Sigmoid colon (tissue), 7 donors: Measurements from ENCODE around the gene SKOR2. TPM values are rescaled to one million over a fixed set of nuclear protein-coding genes. Genes with fewer than 3 reads are reported as not detected.

Source experiments
- DNase-seq: peaks from one replicate; pipeline ENCODE4 v3.0.0-alpha.2; 2019
- H3K27ac ChIP-seq, 4 donors: fragments of 200-600 bp; sonication (generic); one replicate each; pipeline ENCODE4 v1.5.1; 2016 to 2019; ENCODE audit warnings: mild to moderate bottlenecking in 1 of 4
- H3K27me3 ChIP-seq, 3 donors: fragments of 200-600 bp; sonication (generic); one replicate each; pipeline ENCODE4 v1.5.1; 2019; ENCODE audit warnings: mild to moderate bottlenecking in 1 of 3
- H3K36me3 ChIP-seq, 4 donors: fragments of 200-600 bp; sonication (generic); one replicate each; pipeline ENCODE4 v1.5.1; 2016 to 2019
- H3K4me1 ChIP-seq, 4 donors: fragments of 200-600 bp; sonication (generic); one replicate each; pipeline ENCODE4 v1.5.1; 2017 to 2019
- H3K4me3 ChIP-seq, 4 donors: fragments of 200-600 bp; sonication (generic); one replicate each; pipeline ENCODE4 v1.5.1; 2017 to 2019; ENCODE audit warnings: mild to moderate bottlenecking in 2 of 4, moderate library complexity in 1 of 4
- H3K9me3 ChIP-seq, 4 donors: fragments of 200-600 bp in 3 of 4; sonication (generic) in 3 of 4; one replicate each; pipeline versions ENCODE4 v1.5.1 to v1.6.1; 2013 to 2019
- CTCF ChIP-seq, 4 experiments: fragments of 450-650 bp in 3 of 4; fragments of 200-600 bp in 1 of 4; IDR thresholded peaks; one replicate each; pipeline ENCODE4 v1.5.1; 2016 to 2019; ENCODE audit warnings: antibody characterized with exemption in 4 of 4, mild to moderate bottlenecking in 3 of 4, moderate library complexity in 2 of 4
- EP300 ChIP-seq, 4 donors: sonication (generic); formaldehyde crosslinking; IDR thresholded peaks; one replicate each; pipeline ENCODE4 v1.6.1; 2017; ENCODE audit warnings: antibody characterized with exemption in 4 of 4
- POLR2A ChIP-seq, 2 donors: fragments of 450-650 bp; IDR thresholded peaks; one replicate each; pipeline ENCODE4 v1.6.1; 2016; ENCODE audit warnings: antibody characterized with exemption in 2 of 2, mild to moderate bottlenecking in 2 of 2, moderate library complexity in 2 of 2
- POLR2AphosphoS5 ChIP-seq, 4 donors: sonication (generic); formaldehyde crosslinking; IDR thresholded peaks; one replicate each; pipeline ENCODE4 v1.6.1; 2017; ENCODE audit warnings: antibody characterized with exemption in 4 of 4
- WGBS, 2 donors: extraction: QIAGEN DNeasy Blood & Tissue Kit; methylation state at CpG; one replicate each; pipeline ENCODE4 v1.1.7; 2013; 5-methylcytosine and 5-hydroxymethylcytosine counted together
- intact Hi-C: fragments of 100-400 bp; cut with DNase I; formaldehyde crosslinking; loops from one replicate; pipeline ENCODE4 v1.15.1; 2023
- polyA plus RNA-seq, 3 donors: library from polyadenylated mRNA; stranded (reverse); fragments of 200-250 nt; gene quantifications; one replicate each; pipeline ENCODE4 v1.2.3, GENCODE V29; 2013
- total RNA-seq, 4 donors: library from RNA; depleted of rRNA; stranded (reverse); fragments of >200 nt; gene quantifications; one replicate each; pipeline ENCODE4 v1.1.0, GENCODE V29; 2016
- donor health status: healthy with polysubstance abuse.
- donor health status: Bipolar disorder and iron deficiency.
- donor health status: healthy.

Gene SKOR2
- total and polyA plus RNA-seq, 7 donors, result not detected

DNA sequence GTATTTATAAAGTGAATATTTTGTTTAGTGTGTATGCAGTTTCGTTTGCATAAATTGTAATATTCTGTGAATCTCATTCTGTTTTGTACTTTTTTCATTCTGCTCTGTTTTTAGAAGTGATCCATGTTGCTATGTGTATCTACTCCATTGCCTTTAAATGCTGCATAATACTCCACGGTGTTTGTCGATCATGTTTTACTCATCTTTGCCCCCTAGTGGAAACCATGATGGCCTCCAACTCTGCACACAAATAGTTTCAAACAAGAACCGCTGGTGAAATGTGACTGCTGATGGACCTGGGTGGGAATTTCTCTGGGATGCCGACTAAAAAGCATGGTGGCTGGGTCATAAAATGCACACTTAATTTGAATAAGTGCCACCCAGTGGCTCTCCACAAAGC, 32.0 kb upstream of the SKOR2 start:
- Histone ChIP-seq H3K36me3 (no peaks in the 10 kb centered on the region), H3K27me3 (peaks cover 0 to 3% (median 0%) of the 10 kb centered on the region in 3 donors), H3K4me3 (no peak overlapping the region), H3K4me1 (no peaks in the 10 kb centered on the region), H3K9me3 (no peaks in the 10 kb centered on the region), H3K27ac (no peak overlapping the region)
- intact Hi-C loops, result no loop called here
- WGBS, 2 donors, result 35 to 47% methylated on average over 5 of the region's 5 CpGs
- DNase-seq, result no peak
- no peak for TF ChIP-seq POLR2AphosphoS5 (IDR thresholded peaks at IDR 0.05)
- no peak for TF ChIP-seq POLR2A (IDR thresholded peaks at IDR 0.05)
- no peak for TF ChIP-seq EP300 (IDR thresholded peaks at IDR 0.05)
- no peak for TF ChIP-seq CTCF (IDR thresholded peaks at IDR 0.05)

- Histone ChIP-seq H3K27me3 (peaks cover 0 to 11% (median 0%) of the 10 kb centered on the region in 3 donors), H3K36me3 (no peaks in the 10 kb centered on the region), H3K9me3 (peaks cover 0 to 2% (median 0%) of the 10 kb centered on the region in 4 donors), H3K4me3 (no peak overlapping the region), H3K4me1 (no peaks in the 10 kb centered on the region), H3K27ac (no peak overlapping the region)
- 47 to 58% methylated on average over 3 of the region's 3 CpGs for WGBS, 2 donors
- TF ChIP-seq CTCF (IDR thresholded peaks at IDR 0.05) (no peak), POLR2AphosphoS5 (IDR thresholded peaks at IDR 0.05) (no peak), POLR2A (IDR thresholded peaks at IDR 0.05) (no peak), EP300 (IDR thresholded peaks at IDR 0.05) (no peak)
- intact Hi-C loops, result no loop called here
- DNase-seq, result no peak
These were observed 28.7 kb upstream of the SKOR2 start for GRCh38 chr18:47280121-47280520.

DNA sequence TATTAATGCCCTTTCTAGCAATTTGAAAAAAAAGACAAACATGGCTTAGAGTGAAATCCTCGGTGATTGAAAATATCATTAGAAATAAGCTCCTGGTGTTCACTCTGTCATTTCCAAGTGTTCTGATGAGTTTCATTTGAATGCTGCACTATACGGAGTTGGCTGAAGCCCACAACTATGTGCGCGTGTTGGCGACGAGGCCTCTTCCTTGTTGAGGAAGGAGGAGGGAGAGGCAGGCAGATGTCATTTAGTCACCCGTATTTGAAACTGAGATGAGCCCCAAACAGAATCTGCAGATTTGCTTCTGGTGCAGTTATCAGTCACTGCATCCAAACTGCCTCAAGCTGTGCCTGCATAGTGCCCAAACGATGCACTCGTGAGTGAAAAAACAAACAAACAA, 23.5 kb upstream of the SKOR2 start:
- TF ChIP-seq POLR2AphosphoS5 (IDR thresholded peaks at IDR 0.05) (no peak), CTCF (IDR thresholded peaks at IDR 0.05) (no peak), EP300 (IDR thresholded peaks at IDR 0.05) (no peak), POLR2A (IDR thresholded peaks at IDR 0.05) (no peak)

DNA sequence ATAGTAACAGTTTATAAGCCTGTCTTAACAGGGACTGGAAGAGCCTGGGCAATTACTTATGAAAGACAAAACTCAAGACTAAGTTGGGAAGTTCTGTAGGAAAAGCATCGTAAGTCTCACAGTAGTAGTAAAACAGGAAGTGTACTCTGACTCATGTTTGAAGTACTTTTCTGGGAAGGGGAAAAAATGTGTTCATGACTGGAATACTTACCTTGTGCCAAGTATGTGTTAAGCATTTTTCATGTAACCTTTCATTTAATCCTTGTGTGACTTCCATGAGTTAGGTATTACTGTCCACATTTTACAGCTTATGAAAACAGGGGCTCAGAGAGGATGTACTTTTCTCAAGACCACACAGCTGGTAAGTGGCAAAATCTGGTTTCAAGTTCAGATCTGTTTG, 13.7 kb upstream of the SKOR2 start:
- Histone ChIP-seq H3K4me1 (peaks cover 0 to 25% (median 11%) of the 10 kb centered on the region in 4 donors), H3K36me3 (no peaks in the 10 kb centered on the region), H3K4me3 (no peak overlapping the region), H3K27me3 (peaks cover 21 to 65% (median 55%) of the 10 kb centered on the region in 3 donors), H3K27ac (no peak overlapping the region), H3K9me3 (no peaks in the 10 kb centered on the region)
- 30 to 47% methylated on average over 1 of the region's 1 CpG for WGBS, 2 donors
- intact Hi-C loops, result no loop called here
- DNase-seq, result no peak
- TF ChIP-seq POLR2A (IDR thresholded peaks at IDR 0.05) (no peak), EP300 (IDR thresholded peaks at IDR 0.05) (no peak), POLR2AphosphoS5 (IDR thresholded peaks at IDR 0.05) (no peak), CTCF (IDR thresholded peaks at IDR 0.05) (no peak)

More for the DNA sequence above, 23.5 kb upstream of the SKOR2 start:
- Histone ChIP-seq H3K27ac (no peak overlapping the region), H3K4me1 (no peaks in the 10 kb centered on the region), H3K36me3 (no peaks in the 10 kb centered on the region), H3K27me3 (peaks cover 0 to 14% (median 0%) of the 10 kb centered on the region in 3 donors), H3K9me3 (peaks cover 0 to 2% (median 0%) of the 10 kb centered on the region in 4 donors), H3K4me3 (no peak overlapping the region)
- no peak for DNase-seq
- WGBS, 2 donors, result 43 to 52% methylated on average over 9 of the region's 9 CpGs
- intact Hi-C loops, result no loop called here

DNA sequence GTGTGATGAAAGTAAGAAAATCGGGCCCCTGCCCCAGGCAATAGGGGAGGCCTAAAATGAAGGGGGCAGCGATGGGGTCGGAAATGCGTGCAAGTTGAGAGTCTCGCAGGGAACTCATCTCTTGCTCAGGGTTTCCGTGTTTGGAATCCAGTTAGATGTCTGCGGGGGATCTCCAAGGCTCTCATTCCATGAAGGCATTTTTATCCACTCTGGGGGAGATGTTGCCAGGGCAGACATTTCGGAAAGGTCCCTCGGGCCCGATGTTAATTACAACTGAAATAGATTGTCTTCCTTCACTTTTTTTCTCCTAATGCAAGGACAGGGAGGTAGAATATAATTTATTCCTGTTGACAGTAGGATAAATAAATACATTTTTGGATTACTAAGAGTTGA, 12.8 kb upstream of the SKOR2 start:
- Histone ChIP-seq H3K9me3 (no peaks in the 10 kb centered on the region), H3K4me1 (peaks cover 0 to 25% (median 11%) of the 10 kb centered on the region in 4 donors), H3K27ac (no peak overlapping the region), H3K36me3 (no peaks in the 10 kb centered on the region), H3K4me3 (peak overlapping the region in 1 of 4 donors; percentile 24), H3K27me3 (peaks cover 29 to 71% (median 64%) of the 10 kb centered on the region in 3 donors)
- no peak for TF ChIP-seq EP300 (IDR thresholded peaks at IDR 0.05)
- DNase-seq, result no peak
- intact Hi-C loops, result no loop called here
- WGBS, 2 donors, result 9 to 18% methylated on average over 10 of the region's 10 CpGs
